ENCODE data around the gene HTRA2.

DNA sequence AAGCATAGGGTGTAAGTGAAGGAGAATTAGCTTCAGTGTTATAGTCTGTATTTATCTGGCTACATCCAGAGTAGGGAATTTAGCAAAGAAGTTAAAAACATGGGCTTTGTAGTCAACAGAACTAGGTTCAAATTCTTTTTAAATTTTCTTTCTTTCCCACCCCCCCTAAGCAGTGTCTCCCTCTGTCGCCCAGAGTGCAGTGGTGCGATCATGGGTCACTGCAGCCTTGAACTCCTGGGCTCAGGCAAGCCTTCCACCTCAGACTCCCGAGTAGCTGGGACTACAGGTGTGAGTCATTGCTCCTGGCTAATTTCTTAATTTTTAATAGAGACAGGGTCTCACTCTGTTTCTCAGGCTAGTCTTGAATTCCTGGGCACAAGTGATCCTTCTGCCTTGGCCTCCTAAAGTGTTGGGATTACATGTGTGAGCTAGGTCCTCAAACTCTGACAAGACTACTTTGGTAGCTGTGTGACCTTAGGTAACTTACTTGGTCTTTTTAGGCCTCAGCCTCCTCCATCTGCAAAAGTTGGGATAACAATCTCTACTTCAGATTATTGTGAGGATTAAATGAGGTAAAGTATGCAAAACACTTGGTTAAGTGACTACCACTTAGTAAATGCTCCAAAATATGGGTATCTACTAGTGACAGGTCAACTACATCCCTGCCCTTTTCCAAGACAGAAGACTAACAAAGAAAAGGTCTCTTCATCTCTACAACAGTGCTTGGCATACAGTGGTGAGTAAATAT is 42.6 kb downstream of the HTRA2 start:
- TF ChIP-seq, protein P1, sequence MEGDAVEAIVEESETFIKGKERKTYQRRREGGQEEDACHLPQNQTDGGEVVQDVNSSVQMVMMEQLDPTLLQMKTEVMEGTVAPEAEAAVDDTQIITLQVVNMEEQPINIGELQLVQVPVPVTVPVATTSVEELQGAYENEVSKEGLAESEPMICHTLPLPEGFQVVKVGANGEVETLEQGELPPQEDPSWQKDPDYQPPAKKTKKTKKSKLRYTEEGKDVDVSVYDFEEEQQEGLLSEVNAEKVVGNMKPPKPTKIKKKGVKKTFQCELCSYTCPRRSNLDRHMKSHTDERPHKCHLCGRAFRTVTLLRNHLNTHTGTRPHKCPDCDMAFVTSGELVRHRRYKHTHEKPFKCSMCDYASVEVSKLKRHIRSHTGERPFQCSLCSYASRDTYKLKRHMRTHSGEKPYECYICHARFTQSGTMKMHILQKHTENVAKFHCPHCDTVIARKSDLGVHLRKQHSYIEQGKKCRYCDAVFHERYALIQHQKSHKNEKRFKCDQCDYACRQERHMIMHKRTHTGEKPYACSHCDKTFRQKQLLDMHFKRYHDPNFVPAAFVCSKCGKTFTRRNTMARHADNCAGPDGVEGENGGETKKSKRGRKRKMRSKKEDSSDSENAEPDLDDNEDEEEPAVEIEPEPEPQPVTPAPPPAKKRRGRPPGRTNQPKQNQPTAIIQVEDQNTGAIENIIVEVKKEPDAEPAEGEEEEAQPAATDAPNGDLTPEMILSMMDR (IDR thresholded peaks at IDR 0.05; ENCODE audit: insufficient read depth, low read length, poor library complexity, severe bottlenecking) = no peak
- no peak for TF ChIP-seq EZH2phosphoT487 (conservative IDR thresholded peaks at IDR 0.05; ENCODE audit: low read length)
